ENCODE results near the gene BCL7A.

GRCh38 chr12:122064780-122065588, 43.3 kb downstream of the BCL7A start:
- TF ChIP-seq CTCF (conservative IDR thresholded peaks at IDR 0.05; ENCODE audit: low read depth in 2 of 2) (no peak), POLR2AphosphoS5 (IDR thresholded peaks at IDR 0.05; ENCODE audit: low read depth) (no peak), CREB1 (CRISPR knock-in tag; IDR thresholded peaks at IDR 0.05; ENCODE audit: low read depth) (no peak)
